ENCODE data around the gene RFFL.

The RFFL gene

GRCh38 chr17:35086931-35087573 is 23.5 kb upstream of the RFFL start:
- no peaks in the 10 kb centered on the region for H3K9me3 ChIP-seq (ENCODE audit: control insufficient read depth, low read length)
- H3K36me3 ChIP-seq (ENCODE audit: control insufficient read depth, insufficient read depth, low read length): no peaks in the 10 kb centered on the region
- H3K27me3 ChIP-seq (ENCODE audit: control insufficient read depth, insufficient read depth, low read length): no peaks in the 10 kb centered on the region
- peaks cover 20% of the 10 kb centered on the region for H3K79me2 ChIP-seq
- H3K4me1 ChIP-seq: peaks cover 7% of the 10 kb centered on the region
- no peak overlapping the region for H3K27ac ChIP-seq
- TF ChIP-seq, protein P1, sequence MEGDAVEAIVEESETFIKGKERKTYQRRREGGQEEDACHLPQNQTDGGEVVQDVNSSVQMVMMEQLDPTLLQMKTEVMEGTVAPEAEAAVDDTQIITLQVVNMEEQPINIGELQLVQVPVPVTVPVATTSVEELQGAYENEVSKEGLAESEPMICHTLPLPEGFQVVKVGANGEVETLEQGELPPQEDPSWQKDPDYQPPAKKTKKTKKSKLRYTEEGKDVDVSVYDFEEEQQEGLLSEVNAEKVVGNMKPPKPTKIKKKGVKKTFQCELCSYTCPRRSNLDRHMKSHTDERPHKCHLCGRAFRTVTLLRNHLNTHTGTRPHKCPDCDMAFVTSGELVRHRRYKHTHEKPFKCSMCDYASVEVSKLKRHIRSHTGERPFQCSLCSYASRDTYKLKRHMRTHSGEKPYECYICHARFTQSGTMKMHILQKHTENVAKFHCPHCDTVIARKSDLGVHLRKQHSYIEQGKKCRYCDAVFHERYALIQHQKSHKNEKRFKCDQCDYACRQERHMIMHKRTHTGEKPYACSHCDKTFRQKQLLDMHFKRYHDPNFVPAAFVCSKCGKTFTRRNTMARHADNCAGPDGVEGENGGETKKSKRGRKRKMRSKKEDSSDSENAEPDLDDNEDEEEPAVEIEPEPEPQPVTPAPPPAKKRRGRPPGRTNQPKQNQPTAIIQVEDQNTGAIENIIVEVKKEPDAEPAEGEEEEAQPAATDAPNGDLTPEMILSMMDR (IDR thresholded peaks at IDR 0.05): no peak
- H3K4me2 ChIP-seq (ENCODE audit: low read length): no peak overlapping the region
- no peak overlapping the region for H3K4me3 ChIP-seq (ENCODE audit: low read depth, low read length)
- H3K9ac ChIP-seq: no peak overlapping the region
- H2AFZ ChIP-seq: no peak overlapping the region

DNA sequence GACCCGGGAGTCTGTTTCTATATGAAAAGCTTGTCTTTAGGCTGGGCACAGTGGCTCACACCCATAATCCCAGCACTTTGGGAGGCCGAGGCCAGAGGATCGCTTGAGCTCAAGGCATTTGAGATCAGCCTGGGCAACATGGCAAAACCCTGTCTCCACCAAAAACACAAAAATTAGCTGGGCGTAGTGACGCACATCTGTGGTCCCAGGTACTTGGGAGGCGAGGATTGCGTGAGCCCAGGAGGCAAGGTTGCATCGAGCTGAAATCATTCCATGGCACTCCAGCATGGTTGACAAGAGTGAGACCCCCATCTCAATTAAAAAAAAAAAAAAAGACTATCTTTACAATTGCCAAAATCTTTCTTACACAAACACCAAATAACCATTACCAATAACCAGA is 22.7 kb upstream of the RFFL start:
- Histone ChIP-seq H3K79me2 (peaks cover 21% of the 10 kb centered on the region), H2AFZ (no peak overlapping the region), H3K4me1 (peaks cover 7% of the 10 kb centered on the region), H3K4me3 (ENCODE audit: low read depth, low read length) (no peak overlapping the region), H3K27me3 (ENCODE audit: control insufficient read depth, insufficient read depth, low read length) (no peaks in the 10 kb centered on the region), H3K4me2 (ENCODE audit: low read length) (no peak overlapping the region), H3K36me3 (ENCODE audit: control insufficient read depth, insufficient read depth, low read length) (no peaks in the 10 kb centered on the region), H3K9me3 (ENCODE audit: control insufficient read depth, low read length) (no peaks in the 10 kb centered on the region), H3K27ac (no peak overlapping the region), H3K9ac (no peak overlapping the region)
- TF ChIP-seq, protein P1 (IDR thresholded peaks at IDR 0.05): no peak

DNA sequence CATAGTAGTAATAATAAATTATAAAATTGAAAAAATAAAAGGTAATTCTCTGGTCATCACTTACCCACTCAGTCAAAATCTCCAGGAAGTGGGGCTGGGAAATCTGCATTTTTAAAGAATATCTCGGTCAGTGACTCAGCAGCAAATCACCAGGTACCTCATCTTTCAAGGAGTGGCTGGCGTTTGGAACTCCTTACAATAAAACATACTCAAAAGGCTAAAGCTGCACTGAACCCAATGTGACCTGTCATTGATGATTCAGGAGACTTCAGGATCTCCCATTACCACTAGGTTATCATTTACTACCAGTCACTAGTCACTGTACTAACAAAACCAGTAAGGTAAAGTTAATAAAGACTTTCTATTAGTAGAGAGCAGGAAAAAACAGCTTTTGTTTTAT is 21.5 kb upstream of the RFFL start:
- H3K4me3 ChIP-seq (ENCODE audit: low read depth, low read length): no peak overlapping the region
- no peaks in the 10 kb centered on the region for H3K27me3 ChIP-seq (ENCODE audit: control insufficient read depth, insufficient read depth, low read length)
- no peak overlapping the region for H3K27ac ChIP-seq
- TF ChIP-seq, protein P1 (IDR thresholded peaks at IDR 0.05): no peak
- H3K79me2 ChIP-seq: peaks cover 23% of the 10 kb centered on the region
- no peak overlapping the region for H2AFZ ChIP-seq
- H3K4me2 ChIP-seq (ENCODE audit: low read length): no peak overlapping the region
- H3K36me3 ChIP-seq (ENCODE audit: control insufficient read depth, insufficient read depth, low read length): no peaks in the 10 kb centered on the region
- H3K9me3 ChIP-seq (ENCODE audit: control insufficient read depth, low read length): no peaks in the 10 kb centered on the region
- peaks cover 7% of the 10 kb centered on the region for H3K4me1 ChIP-seq
- no peak overlapping the region for H3K9ac ChIP-seq

DNA sequence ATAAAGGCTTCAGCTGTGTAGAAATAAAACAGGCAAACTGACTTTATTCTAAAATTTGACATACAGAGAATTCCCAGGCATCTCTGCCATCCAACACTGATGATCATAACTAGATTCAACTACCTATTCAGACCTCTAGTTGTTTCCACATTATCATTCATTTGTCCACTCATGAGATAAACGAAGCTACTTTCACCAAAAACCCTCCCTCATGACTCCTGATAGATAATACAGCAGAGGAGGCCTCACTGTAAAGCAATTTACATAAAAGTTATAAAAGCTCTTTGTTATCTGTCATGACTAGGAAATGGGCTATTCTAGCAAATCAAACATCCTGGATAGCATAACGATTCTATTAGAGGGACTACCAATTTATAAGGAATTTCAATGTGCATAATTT is 19.6 kb upstream of the RFFL start:
- TF ChIP-seq, protein P1 (IDR thresholded peaks at IDR 0.05): no peak
- no peak overlapping the region for H3K9ac ChIP-seq

GRCh38 chr17:35082073-35082657 is 18.7 kb upstream of the RFFL start:
- Histone ChIP-seq H3K9me3 (ENCODE audit: control insufficient read depth, low read length) (no peaks in the 10 kb centered on the region), H3K79me2 (peaks cover 45% of the 10 kb centered on the region), H2AFZ (no peak overlapping the region), H3K36me3 (ENCODE audit: control insufficient read depth, insufficient read depth, low read length) (no peaks in the 10 kb centered on the region), H3K27me3 (ENCODE audit: control insufficient read depth, insufficient read depth, low read length) (no peaks in the 10 kb centered on the region), H3K4me1 (peaks cover under 1% of the 10 kb centered on the region), H3K9ac (no peak overlapping the region), H3K4me2 (ENCODE audit: low read length) (no peak overlapping the region), H3K27ac (no peak overlapping the region), H3K4me3 (ENCODE audit: low read depth, low read length) (no peak overlapping the region)
- TF ChIP-seq, protein P1 (IDR thresholded peaks at IDR 0.05): no peak

More for the DNA sequence above, 19.6 kb upstream of the RFFL start:
- Histone ChIP-seq H3K36me3 (ENCODE audit: control insufficient read depth, insufficient read depth, low read length) (no peaks in the 10 kb centered on the region), H3K4me2 (ENCODE audit: low read length) (no peak overlapping the region), H3K9me3 (ENCODE audit: control insufficient read depth, low read length) (no peaks in the 10 kb centered on the region), H3K27me3 (ENCODE audit: control insufficient read depth, insufficient read depth, low read length) (no peaks in the 10 kb centered on the region), H3K79me2 (peaks cover 37% of the 10 kb centered on the region), H3K4me3 (ENCODE audit: low read depth, low read length) (no peak overlapping the region), H3K27ac (no peak overlapping the region), H3K4me1 (peaks cover 7% of the 10 kb centered on the region), H2AFZ (no peak overlapping the region)

Data from parathyroid adenoma (tissue), 2 donors.